Skeletal muscle tissue (tissue), 4 donors: Measurements from ENCODE around the gene TTC28. TPM values are rescaled to one million over a fixed set of nuclear protein-coding genes. Genes with fewer than 3 reads are reported as not detected.

Experiments
- H3K27ac ChIP-seq: one replicate; pipeline ENCODE4 v1.7.0; 2013; ENCODE audit warnings: mild to moderate bottlenecking, low read depth, low read length, inconsistent platforms
- H3K27me3 ChIP-seq, 3 donors: one replicate each; pipeline ENCODE4 v1.7.0; 2013; ENCODE audit warnings: low read length in 3 of 3; ENCODE audit not compliant: control insufficient read depth in 3 of 3, insufficient read depth in 3 of 3
- H3K36me3 ChIP-seq, 3 donors: one replicate each; pipeline ENCODE4 v1.7.0; 2013; ENCODE audit warnings: low read length in 3 of 3; ENCODE audit not compliant: control insufficient read depth in 3 of 3, insufficient read depth in 3 of 3
- H3K4me1 ChIP-seq, 3 donors: one replicate each; pipeline ENCODE4 v1.7.0; 2013; ENCODE audit warnings: low read length in 3 of 3, mild to moderate bottlenecking in 3 of 3; ENCODE audit not compliant: control insufficient read depth in 3 of 3, insufficient read depth in 3 of 3
- H3K4me3 ChIP-seq, 3 donors: one replicate each; pipeline ENCODE4 v1.7.0; 2013; ENCODE audit warnings: low read length in 3 of 3
- H3K9ac ChIP-seq, 3 donors: one replicate each; pipeline ENCODE4 v1.7.0; 2013; ENCODE audit warnings: low read length in 3 of 3, mild to moderate bottlenecking in 3 of 3, moderate library complexity in 2 of 3, low read depth in 1 of 3
- H3K9me3 ChIP-seq, 3 donors: one replicate each; pipeline ENCODE4 v1.7.0; 2013; ENCODE audit warnings: low read length in 3 of 3; ENCODE audit not compliant: control insufficient read depth in 3 of 3
- total RNA-seq: library from RNA; depleted of rRNA; stranded (reverse); fragments of >200 nt; gene quantifications from one replicate; pipeline ENCODE4 v1.2.3, GENCODE V29; 2014
- donor health status: Osteomylitis.

TTC28 gene
- total RNA-seq, 1 donor from 2014 or later, result 27.1 TPM

DNA sequence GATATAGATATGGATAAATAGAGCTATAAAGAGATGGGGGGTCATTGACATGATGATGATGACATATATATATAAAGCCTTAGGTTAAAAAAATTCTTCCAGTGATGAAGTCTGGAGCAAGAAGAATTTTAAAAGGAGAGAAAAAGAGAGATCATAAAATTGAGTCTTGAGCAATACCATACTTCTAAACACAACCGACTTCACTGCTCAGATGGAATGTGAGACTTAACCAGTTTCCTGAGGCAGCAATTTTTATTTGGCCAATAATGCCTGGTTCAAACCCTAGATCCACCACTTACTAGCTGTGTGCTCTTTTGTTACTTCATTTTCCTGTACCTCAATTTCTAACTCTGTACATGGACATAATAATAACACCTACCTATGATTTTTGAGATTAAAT lies 229.5 kb downstream of the TTC28 start:
- Histone ChIP-seq H3K27me3 (no peaks in the 10 kb centered on the region), H3K27ac (no peak overlapping the region), H3K4me1 (peaks cover 0 to 6% (median 6%) of the 10 kb centered on the region in 3 donors), H3K9ac (no peak overlapping the region), H3K9me3 (peaks cover 0 to 5% (median 0%) of the 10 kb centered on the region in 3 donors), H3K36me3 (no peaks in the 10 kb centered on the region), H3K4me3 (no peak overlapping the region)

DNA sequence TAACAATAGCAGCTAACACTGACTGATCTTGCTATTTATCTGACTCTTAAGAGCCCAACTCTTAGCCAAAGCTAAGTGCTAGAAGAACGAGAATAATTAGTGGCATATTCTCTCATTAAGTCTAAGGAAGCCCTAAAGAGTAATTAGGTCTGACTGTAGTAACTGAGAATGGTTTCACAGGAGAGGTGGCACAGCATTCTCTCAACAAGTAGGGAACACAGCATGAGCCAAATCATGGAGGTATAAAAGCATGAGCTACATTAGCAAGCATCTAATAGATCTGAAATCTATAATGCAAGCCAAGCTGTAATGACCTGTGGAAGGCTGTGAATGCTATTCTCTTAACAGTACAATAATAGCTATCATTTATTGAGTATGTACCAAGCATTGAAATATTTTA lies 230.6 kb downstream of the TTC28 start:
- Histone ChIP-seq H3K27ac (no peak overlapping the region), H3K4me3 (no peak overlapping the region), H3K36me3 (no peaks in the 10 kb centered on the region), H3K9me3 (peaks cover 0 to 5% (median 0%) of the 10 kb centered on the region in 3 donors), H3K9ac (no peak overlapping the region), H3K4me1 (peaks cover 6 to 13% (median 6%) of the 10 kb centered on the region in 3 donors), H3K27me3 (no peaks in the 10 kb centered on the region)

DNA sequence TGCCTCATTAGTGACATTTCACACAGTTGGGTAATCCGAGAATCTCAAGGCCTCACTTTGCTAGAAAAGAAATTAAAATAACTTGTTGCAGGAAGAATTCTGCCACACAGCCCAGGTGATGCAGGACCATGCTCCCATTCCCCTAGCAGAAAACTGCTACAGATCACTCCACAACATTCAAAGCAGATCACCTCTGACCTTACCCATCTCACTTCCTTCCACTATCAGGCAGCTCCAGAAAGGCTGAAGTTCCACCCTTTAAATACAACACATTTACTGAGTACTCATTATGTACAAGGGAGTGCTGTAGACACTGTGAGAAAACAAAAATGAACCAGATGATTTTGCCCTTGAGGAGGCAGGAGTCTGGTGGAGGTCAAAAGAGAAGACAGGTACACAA lies 231.0 kb downstream of the TTC28 start:
- Histone ChIP-seq H3K27me3 (no peaks in the 10 kb centered on the region), H3K9me3 (peaks cover 0 to 5% (median 0%) of the 10 kb centered on the region in 3 donors), H3K4me3 (no peak overlapping the region), H3K27ac (no peak overlapping the region), H3K36me3 (no peaks in the 10 kb centered on the region), H3K4me1 (peaks cover 6 to 13% (median 8%) of the 10 kb centered on the region in 3 donors), H3K9ac (no peak overlapping the region)

DNA sequence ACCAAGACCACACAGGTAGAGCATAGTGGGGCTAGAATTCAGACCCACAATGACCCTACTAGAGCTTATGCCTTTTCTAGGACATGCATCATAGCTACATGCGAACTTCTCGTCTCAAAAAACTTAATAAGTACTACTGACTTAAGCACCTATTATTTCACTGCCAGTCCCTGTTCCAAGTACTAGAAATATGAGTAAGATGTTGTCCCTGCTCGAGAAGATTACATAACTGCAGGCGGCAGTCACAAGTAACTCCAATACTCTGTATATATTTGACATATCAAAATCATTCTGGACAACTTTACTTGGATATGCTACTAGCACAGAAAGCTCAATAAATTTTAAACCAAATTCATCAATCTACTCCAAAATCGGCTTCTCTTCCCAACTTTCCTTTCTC lies 235.0 kb downstream of the TTC28 start:
- Histone ChIP-seq H3K9me3 (no peaks in the 10 kb centered on the region), H3K4me3 (peak overlapping the region in 1 of 3 donors; percentile 25), H3K36me3 (no peaks in the 10 kb centered on the region), H3K27ac (no peak overlapping the region), H3K9ac (no peak overlapping the region), H3K4me1 (peaks cover 23 to 25% (median 23%) of the 10 kb centered on the region in 3 donors), H3K27me3 (no peaks in the 10 kb centered on the region)

DNA sequence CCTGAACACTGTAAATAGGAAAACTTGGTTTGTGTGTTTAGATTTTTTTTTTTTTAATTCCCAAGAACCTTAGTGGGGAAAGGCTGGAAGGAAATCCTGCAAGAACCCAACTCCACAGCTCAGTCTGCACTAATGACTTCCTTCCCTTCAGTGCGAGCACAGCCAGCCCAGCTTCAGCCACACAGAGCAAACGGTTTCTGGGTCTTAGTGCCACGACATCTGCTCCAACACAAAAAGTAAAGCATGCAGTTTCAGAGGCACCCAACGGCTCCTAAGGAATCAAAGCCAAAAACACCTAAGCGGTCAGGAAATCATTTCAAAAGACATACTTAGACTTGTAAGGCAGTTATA lies 236.1 kb downstream of the TTC28 start:
- Histone ChIP-seq H3K9ac (peak overlapping the region; percentile 78 to 82 (median 78)), H3K27me3 (no peaks in the 10 kb centered on the region), H3K4me1 (peaks cover 23 to 26% (median 26%) of the 10 kb centered on the region in 3 donors), H3K27ac (peak overlapping the region; percentile 70), H3K36me3 (no peaks in the 10 kb centered on the region), H3K4me3 (peak overlapping the region; percentile 83 to 84 (median 84)), H3K9me3 (no peaks in the 10 kb centered on the region)

DNA sequence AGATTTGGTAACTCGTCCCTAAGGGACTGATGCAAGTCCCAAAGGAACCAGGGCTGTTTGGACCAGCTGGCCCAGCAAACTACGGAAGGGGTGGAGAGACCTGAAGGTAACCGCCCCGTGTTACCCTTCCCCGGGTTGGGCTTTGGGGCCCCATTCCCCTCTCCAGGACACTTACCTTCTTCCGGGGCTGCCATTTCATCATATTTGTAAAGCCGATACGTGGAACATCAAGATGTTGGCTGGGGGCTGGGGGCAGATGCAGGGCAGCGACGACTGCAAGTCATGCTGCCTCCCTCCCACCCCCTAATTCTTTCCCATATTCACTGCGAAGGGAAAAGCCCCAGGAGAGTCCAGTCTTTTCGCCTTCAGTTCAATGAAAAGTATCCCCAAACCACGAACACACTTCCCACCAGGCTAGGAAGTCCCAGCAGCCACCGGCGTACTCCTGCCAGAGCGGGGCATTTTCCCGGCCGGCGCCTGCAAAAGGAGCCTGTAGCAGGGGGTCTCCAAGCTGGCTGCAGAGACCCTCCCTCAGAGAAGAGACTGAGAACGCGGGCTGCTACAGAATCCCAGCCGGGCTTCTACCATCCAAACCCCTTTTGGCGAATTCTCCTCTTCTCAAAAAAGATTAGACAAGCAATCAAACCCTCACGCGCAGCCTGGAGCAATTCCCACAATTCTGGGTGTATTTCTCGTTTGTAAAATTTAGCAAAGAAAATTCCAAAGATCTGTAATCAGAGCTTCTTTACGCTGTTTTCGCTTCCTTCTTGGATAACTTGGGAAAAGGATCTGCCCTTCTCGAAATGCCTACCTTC lies 236.7 kb downstream of the TTC28 start:
- H3K4me1 ChIP-seq, result peaks cover 23 to 29% (median 28%) of the 10 kb centered on the region in 3 donors
- peak overlapping the region; percentile 83 to 84 (median 84) for H3K4me3 ChIP-seq
- H3K36me3 ChIP-seq, result no peaks in the 10 kb centered on the region
- H3K9me3 ChIP-seq, result no peaks in the 10 kb centered on the region
- peak overlapping the region; percentile 78 to 82 (median 78) for H3K9ac ChIP-seq
- peak overlapping the region; percentile 70 for H3K27ac ChIP-seq
- H3K27me3 ChIP-seq, result no peaks in the 10 kb centered on the region

DNA sequence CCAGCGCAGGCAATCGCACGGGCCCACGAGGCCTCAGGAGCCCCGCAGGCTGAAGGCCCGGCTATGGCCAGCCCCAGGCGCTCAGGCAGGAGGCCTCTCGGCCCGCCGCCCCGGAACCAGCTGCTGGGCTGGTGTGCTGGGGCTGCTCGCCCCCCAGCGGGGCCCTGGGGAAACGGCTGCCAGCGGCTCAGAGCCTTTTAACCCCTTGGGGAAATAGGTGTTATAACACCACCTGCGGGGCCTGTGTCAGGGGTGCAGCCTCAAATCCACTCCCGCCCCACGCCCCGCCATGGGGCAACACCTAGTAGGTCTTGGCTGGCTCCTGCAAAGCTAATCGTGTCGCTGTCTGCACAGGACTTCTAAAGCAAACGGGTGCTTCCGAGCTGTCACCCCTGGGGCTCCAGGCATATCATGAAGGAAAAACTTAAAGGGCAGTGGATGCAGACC lies 237.4 kb downstream of the TTC28 start:
- no peaks in the 10 kb centered on the region for H3K36me3 ChIP-seq
- H3K9me3 ChIP-seq, result no peaks in the 10 kb centered on the region
- peak overlapping the region; percentile 83 to 84 (median 84) for H3K4me3 ChIP-seq
- H3K4me1 ChIP-seq, result peaks cover 23 to 33% (median 28%) of the 10 kb centered on the region in 3 donors
- peak overlapping the region; percentile 78 to 82 (median 78) for H3K9ac ChIP-seq
- peak overlapping the region; percentile 70 for H3K27ac ChIP-seq
- H3K27me3 ChIP-seq, result no peaks in the 10 kb centered on the region

DNA sequence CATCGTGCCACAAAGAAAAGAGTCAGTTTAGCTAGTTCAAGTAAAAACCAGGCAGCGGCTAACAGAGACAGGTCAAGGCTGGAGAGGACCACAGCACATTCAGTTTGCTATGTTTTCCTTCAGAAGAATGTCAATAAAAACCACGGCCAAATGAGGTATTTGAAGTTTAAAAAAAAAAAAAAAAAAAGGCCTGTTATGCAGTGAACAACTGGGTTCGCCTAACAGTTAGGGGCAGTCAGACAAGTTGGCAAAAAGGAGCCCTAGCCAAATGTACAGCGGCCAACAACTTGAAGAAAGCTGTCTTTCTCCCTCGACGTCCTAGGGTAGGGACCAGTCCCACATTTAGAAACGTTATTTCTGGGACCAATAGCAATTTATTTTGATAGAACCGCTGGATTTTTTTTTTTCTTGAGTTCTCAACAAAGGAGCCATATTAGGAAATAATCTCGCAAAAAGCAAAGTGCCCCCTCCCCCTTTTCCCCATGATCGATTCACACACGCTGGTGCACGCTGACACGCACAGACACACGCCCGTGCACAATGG lies 237.8 kb downstream of the TTC28 start:
- H3K27ac ChIP-seq, result peak overlapping the region; percentile 70
- peaks cover 23 to 33% (median 28%) of the 10 kb centered on the region in 3 donors for H3K4me1 ChIP-seq
- H3K9ac ChIP-seq, result peak overlapping the region; percentile 78 to 82 (median 78)
- no peaks in the 10 kb centered on the region for H3K36me3 ChIP-seq
- H3K9me3 ChIP-seq, result no peaks in the 10 kb centered on the region
- H3K27me3 ChIP-seq, result no peaks in the 10 kb centered on the region
- H3K4me3 ChIP-seq, result peak overlapping the region; percentile 83 to 84 (median 84)

DNA sequence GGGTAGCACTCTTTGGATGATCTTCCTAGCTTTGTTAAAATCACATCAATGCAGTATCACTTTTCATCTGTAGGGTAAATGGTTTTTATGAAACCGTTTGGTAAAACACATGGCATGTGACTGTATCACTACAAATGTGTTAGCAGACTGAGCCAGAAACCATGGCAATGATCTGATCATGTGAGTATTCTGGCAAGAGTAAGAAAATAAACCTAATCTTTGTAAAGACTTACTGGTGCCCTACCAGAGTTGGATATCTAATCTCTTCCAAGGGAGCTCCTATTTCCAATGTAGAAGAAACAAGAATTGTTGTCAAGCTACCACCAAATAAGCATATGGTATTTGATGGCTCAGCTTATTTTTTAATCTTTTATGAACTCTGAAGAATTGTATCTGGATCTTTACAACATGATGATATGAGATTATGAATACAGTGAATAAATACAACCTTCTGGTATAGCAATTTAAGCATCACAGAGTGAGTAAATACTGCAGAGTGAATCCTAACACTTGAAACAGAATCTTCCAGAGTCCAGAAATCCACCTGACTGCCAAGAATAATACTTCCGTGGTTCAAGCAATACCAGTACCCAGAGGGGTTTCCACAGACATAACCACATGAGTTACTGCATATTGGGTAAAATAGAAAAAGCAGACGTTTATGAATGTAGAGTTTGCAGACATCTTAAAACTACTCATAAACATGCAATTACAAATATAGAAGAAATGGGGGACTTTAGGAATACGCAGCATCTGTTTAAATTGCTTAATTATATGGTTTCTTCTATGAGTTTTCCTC lies 238.8 kb downstream of the TTC28 start:
- peaks cover 24 to 37% (median 27%) of the 10 kb centered on the region in 3 donors for H3K4me1 ChIP-seq
- H3K9me3 ChIP-seq, result no peaks in the 10 kb centered on the region
- peak overlapping the region in 2 of 3 donors; percentile 83 to 84 for H3K4me3 ChIP-seq
- no peaks in the 10 kb centered on the region for H3K36me3 ChIP-seq
- peak overlapping the region; percentile 19 for H3K27ac ChIP-seq
- no peaks in the 10 kb centered on the region for H3K27me3 ChIP-seq
- peak overlapping the region in 1 of 3 donors; percentile 78 for H3K9ac ChIP-seq
